HG03097 (cell line): Measurements from ENCODE around the gene ANKRD12.

Experiments used
- ATAC-seq: cut with Tn5 transposase; IDR thresholded peaks from one replicate; pipeline ENCODE4 v1.9.1; 2021; ENCODE audit not compliant: unreplicated experiment, low FRiP score

The ANKRD12 gene

DNA sequence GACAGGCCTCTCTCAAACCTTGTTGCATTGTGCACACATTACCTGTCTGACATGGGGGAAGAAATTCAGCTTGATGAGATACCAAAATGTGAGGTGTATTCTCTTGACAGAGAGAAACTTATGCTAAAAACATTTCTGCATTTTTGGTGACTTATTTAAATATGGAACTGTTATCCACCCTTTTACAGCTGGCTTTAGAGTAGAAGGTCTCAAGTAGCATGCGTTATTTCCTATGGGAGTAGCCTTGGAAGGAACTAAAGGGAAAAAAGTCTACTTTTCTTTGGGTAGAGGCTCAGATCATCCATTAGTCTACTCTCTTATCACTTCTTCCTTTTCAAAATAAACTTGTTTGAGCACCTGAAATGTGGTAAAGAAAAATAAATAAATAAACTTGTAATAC, 141.4 kb downstream of the ANKRD12 start:
- no peak for ATAC-seq

- ATAC-seq = no peak
These were observed 144.3 kb downstream of the ANKRD12 start for GRCh38 chr18:9280849-9281248.

DNA sequence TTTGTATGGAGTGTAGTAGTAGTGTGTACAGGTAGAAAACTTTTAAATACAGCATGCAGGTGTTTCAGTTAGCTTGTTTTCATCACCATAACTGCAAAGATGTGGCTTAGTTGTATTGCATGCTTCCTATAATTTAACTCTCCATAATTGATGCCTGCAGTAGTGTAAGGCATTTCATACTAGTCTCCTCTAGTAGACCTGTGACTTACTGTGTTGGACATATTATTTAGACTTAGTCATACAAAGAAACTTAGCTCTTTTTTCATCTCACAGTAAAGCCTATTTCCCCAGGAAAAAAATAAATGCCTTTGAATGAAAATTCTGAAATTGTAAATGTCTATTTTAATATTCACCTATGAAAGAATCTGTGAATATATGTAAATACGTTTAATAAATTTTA, 145.2 kb downstream of the ANKRD12 start:
- ATAC-seq = no peak

GRCh38 chr18:9283791-9284190, 147.2 kb downstream of the ANKRD12 start:
- ATAC-seq = no peak

GRCh38 chr18:9285604-9286003, 149.0 kb downstream of the ANKRD12 start:
- ATAC-seq = no peak

GRCh38 chr18:9287036-9287435, 150.5 kb downstream of the ANKRD12 start:
- no peak for ATAC-seq

- ATAC-seq = no peak
These were observed 153.1 kb downstream of the ANKRD12 start for GRCh38 chr18:9289698-9290097.

DNA sequence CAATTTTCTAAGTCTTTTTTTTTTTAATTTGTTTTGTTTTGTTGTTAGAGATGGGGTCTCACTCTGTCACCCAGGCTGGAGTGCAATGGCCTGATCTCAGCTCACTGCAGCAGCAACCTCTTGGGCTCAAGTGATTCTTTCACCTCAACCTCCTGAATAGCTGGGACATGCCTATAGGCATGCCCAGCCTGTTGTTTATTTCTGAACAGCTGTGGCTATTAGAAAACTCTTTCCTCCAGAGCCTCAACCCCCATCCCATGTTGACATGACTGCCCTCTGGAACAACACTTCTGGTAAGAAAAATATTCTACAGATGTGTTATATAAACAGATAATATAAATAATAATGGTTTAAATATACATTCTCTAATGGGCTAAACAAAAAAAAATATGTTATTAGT, 153.6 kb downstream of the ANKRD12 start:
- ATAC-seq = no peak

DNA sequence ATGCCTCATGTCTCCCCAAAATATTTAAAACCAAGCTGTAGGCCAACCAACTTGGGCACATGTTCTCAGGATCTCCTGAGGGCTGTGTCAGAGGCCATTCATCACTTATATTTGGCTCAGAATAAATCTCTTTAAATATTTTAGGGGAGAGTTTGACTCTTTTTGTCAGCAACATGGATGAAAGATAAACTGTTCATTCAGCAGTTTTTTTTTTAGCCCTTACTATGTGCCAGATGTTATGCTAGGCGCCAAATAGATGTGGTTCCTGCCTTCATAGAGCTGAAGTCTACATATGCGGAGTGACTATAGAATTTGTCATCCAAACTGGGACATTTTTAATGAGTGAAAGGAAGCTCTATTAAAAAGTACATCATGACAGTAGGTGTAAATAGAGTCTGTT, 155.5 kb downstream of the ANKRD12 start:
- no peak for ATAC-seq

DNA sequence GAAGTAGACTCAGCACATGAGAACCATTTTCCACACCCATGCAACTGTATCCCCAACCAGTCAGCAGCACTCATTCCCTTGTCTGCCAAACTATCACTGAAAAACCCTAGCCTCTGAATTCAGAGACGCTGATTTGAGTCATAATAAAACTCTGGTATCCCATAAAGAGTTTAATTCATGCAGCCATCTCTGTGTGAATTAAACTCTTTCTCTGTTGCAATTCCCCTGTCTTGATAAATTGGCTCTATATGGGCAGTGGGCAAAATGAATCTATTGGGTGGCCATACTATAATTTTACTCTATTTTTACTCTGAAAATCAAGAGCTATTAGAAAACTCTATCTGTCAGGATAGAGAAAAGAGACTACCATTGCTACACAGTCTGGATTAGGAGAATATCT, 157.4 kb downstream of the ANKRD12 start:
- ATAC-seq = no peak

DNA sequence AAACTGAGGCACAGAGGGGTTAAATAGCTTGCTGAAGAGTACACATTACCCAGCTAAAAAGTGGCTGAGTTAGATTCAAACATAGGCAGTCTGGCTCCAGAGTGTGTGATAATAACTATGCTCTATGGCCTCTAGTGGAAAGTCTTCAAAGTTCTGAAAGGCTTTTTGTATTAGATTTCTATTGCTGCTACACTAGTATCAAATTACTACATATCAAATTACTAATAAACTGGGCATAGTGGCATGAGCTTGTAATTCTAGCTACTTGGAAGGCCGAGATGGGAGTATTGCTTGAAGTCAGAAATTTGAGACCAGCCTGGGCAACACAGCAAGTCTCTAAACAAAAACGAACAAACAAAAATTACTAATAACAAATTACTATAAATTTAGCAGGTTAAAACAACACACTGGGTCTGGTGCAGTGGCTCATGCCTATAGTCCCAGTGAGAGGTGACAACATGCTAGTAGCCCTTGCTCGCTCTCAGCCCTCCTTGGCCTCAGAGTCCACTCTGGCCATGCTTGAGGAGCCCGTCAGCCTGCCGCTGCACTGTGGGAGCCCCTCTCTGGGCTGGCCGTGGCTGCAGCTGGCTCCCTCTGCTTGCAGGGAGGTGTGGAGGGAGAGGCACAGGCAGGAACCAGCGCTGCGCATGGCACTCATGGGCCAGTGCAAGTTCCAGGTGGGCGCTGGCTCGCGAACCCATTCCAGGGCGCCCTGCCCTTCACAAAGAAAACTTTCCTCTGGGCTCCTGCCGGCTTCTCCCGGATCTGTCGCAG, 159.8 kb downstream of the ANKRD12 start:
- ATAC-seq = no peak

DNA sequence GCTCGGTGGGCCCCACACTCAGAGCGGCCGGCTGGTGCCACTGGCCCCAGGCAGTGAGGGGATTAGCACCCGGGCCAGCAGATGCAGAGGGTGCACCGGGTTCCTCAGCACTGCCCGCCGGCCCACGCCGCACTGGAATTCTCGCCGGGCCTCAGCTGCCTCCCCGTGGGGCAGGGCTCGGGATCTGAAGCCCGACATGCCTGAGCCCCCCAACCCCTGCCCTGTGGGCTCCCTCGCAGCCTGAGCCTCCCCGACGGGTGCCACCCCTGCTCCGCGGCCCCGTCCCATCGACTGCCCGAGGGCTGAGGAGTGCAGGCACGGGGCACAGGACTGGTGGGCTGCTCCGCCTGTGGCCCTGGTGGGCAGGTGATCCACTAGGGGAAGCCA, 160.4 kb downstream of the ANKRD12 start:
- ATAC-seq = no peak

- ATAC-seq = no peak
These were observed 167.9 kb downstream of the ANKRD12 start for GRCh38 chr18:9304388-9305070.

DNA sequence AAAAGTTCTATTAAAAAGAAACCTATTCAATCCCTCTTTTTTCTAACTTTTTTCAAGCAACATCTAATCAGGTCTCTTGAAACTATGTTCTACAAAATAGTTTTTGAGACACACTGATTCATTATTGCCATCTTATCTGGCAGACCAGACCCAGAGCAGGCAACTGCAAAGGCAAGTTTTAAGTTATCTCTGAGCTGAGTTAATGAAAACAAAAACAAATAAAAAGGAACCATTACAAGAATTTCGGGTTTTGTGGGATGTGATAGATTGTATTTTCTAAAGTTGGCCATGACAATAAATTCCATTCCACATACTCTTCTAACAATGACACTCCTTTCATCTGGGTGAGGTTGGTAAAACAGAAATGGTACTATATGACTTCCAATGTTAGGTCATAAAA, 182.8 kb downstream of the ANKRD12 start:
- ATAC-seq = no peak

DNA sequence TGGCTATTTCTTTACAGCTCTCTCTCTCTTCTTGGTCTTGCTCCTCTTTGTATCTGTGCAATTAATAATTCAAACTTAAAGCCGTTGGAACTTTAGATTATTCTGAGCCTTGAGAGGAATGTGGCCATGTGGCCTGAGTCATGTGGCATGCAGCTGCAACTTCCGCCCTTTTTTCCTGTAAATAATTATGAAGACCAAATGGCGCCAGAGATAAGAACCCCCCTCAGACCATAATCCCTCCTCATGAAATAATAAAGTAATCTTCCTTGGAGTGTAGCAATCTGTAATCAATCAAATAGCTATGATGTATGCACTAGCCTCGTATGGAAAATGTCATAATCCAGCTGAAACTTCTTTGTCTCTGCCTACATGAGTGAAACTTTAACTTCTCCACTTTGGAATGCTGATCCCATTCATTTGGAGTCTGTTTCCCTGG, 184.5 kb downstream of the ANKRD12 start:
- no peak for ATAC-seq

DNA sequence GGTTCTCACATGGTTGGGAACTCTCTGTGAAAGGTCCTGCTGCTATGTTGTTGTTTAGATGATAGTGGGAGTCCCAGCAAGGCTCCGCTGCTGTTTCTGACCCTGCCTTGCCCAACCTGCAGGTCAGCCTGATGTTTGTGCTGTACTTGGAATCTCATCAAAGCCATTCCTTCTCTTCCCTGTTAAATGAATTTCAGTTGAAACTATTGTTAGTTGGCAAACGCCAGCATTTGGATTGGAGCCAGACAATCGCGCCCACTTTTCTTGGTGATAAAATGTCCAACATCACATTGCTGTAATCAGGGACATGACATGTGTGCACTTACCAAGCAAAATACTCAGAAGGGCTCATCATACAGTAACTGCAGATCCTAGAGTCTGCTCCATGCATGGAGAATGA, 185.2 kb downstream of the ANKRD12 start:
- ATAC-seq = no peak

- ATAC-seq = no peak
These were observed 186.2 kb downstream of the ANKRD12 start for GRCh38 chr18:9322744-9323143.

DNA sequence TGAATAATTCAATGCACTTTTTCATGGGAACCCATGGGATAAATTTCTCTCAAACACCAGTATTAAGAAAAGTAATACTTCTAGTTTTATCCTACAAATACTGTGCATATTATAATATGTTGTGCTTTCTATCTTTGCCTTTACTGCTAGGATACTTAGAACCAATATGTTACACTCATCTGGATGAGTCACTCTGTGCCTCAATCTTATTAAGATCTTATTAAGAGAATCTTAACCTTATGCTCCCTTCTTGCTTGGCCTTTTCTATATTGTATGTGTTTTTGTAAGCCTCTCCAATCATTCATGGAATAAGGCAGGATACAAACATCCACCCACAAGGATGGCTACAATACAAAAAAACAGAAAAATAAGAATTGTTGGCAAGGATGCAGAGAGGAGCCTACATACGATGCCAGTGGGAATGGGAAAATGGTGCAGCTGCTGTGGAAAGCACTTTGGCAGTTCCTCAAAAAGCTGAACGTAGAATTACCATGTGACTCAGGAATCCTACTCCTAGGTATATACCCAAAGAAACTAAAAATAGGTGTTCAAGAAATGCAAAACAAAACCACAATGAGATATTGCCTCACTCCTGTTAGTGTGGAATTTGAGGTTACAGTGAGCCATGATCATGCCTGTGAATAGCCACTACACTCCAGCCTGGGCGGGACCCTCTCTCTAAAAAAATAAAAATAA, 187.3 kb downstream of the ANKRD12 start:
- ATAC-seq = no peak

GRCh38 chr18:9325716-9326115, 189.1 kb downstream of the ANKRD12 start:
- no peak for ATAC-seq

DNA sequence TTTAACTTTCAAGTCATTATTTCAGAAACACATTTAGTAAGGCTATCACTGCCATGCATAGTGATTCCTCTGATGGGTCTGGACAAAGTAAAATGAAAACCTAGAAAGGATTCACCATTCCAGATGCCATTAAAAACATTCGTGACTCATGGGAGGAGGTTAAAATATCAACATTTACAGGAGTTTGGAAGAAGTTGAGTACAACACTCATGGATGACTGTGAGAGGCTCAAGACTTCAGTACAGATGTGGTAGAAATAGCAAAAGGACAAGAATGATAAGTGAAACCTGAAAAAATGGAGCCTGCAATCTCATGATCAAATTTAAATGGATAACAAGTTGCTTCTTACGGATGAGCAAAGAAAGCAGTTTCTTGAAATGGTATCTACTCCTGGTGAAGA, 192.2 kb downstream of the ANKRD12 start:
- no peak for ATAC-seq

GRCh38 chr18:9329471-9329870, 192.9 kb downstream of the ANKRD12 start:
- no peak for ATAC-seq

- no peak for ATAC-seq
These were observed 193.8 kb downstream of the ANKRD12 start for GRCh38 chr18:9330419-9330818.
